ENCODE data around the gene NFATC2IP. TPM values are rescaled to one million over a fixed set of nuclear protein-coding genes. Genes with fewer than 3 reads are reported as not detected.

Gene NFATC2IP
- total RNA-seq, 1 experiment from 2014 or later: 58.2 TPM

DNA sequence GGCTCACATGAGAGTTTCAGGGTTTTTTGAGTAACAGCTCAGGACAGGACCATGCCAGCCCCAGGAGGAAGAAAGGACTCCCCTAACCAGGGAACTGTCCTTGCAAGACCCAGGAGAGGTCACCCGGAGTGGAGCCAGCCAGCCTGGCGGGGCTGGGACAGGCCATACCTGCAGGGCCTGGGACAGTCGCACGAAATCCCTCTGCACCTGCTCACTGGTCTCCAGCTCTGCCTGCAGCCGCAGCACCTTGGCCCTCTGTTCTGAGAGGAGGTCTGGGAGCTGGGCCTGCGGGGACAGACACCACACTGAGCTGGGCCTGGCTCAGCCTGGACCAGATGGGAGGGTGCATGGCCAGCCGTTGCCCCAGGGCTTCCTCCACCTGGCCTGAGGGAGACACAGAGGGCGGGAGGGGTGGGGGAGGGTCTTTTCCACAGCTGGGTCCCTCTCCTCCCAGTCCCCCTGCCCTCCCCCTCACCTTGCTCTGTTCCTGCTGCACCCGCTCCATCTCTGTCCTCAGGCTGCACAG is 45.4 kb upstream of the NFATC2IP start:
- H3K9me3 Mint-ChIP-seq (ENCODE audit: unreplicated experiment): no peaks in the 10 kb centered on the region
- H3K27me3 Mint-ChIP-seq (ENCODE audit: insufficient read depth, unreplicated experiment): no peaks in the 10 kb centered on the region
- Histone ChIP-seq H3K9me3 (no peaks in the 10 kb centered on the region), H3K4me1 (no peaks in the 10 kb centered on the region), H3K27me3 (replicated peaks; ENCODE audit: control insufficient read depth, insufficient read depth, low read length) (no peaks in the 10 kb centered on the region), H3K36me3 (ENCODE audit: control insufficient read depth, insufficient read depth, low read length) (no peaks in the 10 kb centered on the region), H3K4me3 (ENCODE audit: low read depth, low read length) (no peak overlapping the region)
- H3K36me3 Mint-ChIP-seq (ENCODE audit: insufficient read depth, unreplicated experiment): peaks cover 3% of the 10 kb centered on the region
- no peak overlapping the region for H3K27ac Mint-ChIP-seq (ENCODE audit: unreplicated experiment)
- ChIA-PET CTCF (interaction anchor here (1.8 kb wide), 1 partner anchor 19 kb away, joined by 3 read pairs; no protein-coding TSS in a partner anchor), POLR2A (no interaction called here)
- no TSS peak for BruUV-seq (replicated peaks)
- DNase-seq: no peak
- TF ChIP-seq, protein P1, sequence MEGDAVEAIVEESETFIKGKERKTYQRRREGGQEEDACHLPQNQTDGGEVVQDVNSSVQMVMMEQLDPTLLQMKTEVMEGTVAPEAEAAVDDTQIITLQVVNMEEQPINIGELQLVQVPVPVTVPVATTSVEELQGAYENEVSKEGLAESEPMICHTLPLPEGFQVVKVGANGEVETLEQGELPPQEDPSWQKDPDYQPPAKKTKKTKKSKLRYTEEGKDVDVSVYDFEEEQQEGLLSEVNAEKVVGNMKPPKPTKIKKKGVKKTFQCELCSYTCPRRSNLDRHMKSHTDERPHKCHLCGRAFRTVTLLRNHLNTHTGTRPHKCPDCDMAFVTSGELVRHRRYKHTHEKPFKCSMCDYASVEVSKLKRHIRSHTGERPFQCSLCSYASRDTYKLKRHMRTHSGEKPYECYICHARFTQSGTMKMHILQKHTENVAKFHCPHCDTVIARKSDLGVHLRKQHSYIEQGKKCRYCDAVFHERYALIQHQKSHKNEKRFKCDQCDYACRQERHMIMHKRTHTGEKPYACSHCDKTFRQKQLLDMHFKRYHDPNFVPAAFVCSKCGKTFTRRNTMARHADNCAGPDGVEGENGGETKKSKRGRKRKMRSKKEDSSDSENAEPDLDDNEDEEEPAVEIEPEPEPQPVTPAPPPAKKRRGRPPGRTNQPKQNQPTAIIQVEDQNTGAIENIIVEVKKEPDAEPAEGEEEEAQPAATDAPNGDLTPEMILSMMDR (IDR thresholded peaks at IDR 0.05; ENCODE audit: insufficient read depth in 1 of 2, low read depth in 1 of 2, low read length in 1 of 2, severe bottlenecking in 1 of 2, unreplicated experiment in 1 of 2): no peak
- H3K4me1 Mint-ChIP-seq (ENCODE audit: low read depth, unreplicated experiment): no peaks in the 10 kb centered on the region
- intact Hi-C loops (cut with micrococcal nuclease; ENCODE audit: unreplicated experiment): no loop called here
- no peak overlapping the region for H3K4me3 Mint-ChIP-seq (ENCODE audit: unreplicated experiment)

DNA sequence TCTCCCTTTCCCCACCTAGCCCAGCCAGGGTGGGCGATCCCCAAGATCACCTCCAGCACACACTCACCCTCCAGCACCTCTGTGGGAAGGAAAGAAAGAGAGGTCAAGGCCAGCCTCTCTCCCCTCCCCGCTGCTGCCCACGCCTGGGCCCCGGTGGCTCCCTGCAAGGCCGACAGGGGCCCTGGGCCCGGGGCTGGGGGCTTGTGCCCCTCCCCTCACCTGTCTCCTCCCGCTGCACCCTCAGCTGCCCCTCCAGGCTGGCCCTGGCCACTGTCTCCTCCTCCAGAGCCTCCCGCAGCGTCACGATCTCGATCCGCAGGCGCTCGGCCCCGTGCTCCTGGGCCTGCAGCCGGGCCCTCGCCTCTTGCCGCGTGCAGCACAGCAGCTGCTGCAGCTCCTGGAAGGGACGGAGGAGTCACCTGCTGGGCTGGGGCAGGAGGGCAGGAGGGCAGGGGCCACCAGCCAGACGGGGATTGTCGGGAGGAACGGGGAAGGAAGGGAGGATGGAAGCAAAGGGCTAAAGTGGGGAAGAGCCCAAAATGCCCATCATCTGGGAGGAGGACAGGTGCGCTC is 44.9 kb upstream of the NFATC2IP start:
- Mint-ChIP-seq H3K4me3 (ENCODE audit: unreplicated experiment) (no peak overlapping the region), H3K36me3 (ENCODE audit: insufficient read depth, unreplicated experiment) (peaks cover 7% of the 10 kb centered on the region), H3K4me1 (ENCODE audit: low read depth, unreplicated experiment) (no peaks in the 10 kb centered on the region), H3K27ac (ENCODE audit: unreplicated experiment) (no peak overlapping the region), H3K9me3 (ENCODE audit: unreplicated experiment) (no peaks in the 10 kb centered on the region), H3K27me3 (ENCODE audit: insufficient read depth, unreplicated experiment) (no peaks in the 10 kb centered on the region)
- no peaks in the 10 kb centered on the region for H3K27me3 ChIP-seq (replicated peaks; ENCODE audit: control insufficient read depth, insufficient read depth, low read length)
- H3K4me1 ChIP-seq: no peaks in the 10 kb centered on the region
- TF ChIP-seq, protein P1 (IDR thresholded peaks at IDR 0.05; ENCODE audit: insufficient read depth in 1 of 2, low read depth in 1 of 2, low read length in 1 of 2, severe bottlenecking in 1 of 2, unreplicated experiment in 1 of 2): no peak
- CTCF ChIA-PET: interaction anchor here (1.8 kb wide), 1 partner anchor 18 kb away, joined by 3 read pairs; no protein-coding TSS in a partner anchor
- POLR2A ChIA-PET: no interaction called here
- BruUV-seq (replicated peaks): no TSS peak
- H3K9me3 ChIP-seq: no peaks in the 10 kb centered on the region
- no peak overlapping the region for H3K4me3 ChIP-seq (ENCODE audit: low read depth, low read length)
- H3K36me3 ChIP-seq (ENCODE audit: control insufficient read depth, insufficient read depth, low read length): no peaks in the 10 kb centered on the region
- intact Hi-C loops (cut with micrococcal nuclease; ENCODE audit: unreplicated experiment): no loop called here
- no peak for DNase-seq

DNA sequence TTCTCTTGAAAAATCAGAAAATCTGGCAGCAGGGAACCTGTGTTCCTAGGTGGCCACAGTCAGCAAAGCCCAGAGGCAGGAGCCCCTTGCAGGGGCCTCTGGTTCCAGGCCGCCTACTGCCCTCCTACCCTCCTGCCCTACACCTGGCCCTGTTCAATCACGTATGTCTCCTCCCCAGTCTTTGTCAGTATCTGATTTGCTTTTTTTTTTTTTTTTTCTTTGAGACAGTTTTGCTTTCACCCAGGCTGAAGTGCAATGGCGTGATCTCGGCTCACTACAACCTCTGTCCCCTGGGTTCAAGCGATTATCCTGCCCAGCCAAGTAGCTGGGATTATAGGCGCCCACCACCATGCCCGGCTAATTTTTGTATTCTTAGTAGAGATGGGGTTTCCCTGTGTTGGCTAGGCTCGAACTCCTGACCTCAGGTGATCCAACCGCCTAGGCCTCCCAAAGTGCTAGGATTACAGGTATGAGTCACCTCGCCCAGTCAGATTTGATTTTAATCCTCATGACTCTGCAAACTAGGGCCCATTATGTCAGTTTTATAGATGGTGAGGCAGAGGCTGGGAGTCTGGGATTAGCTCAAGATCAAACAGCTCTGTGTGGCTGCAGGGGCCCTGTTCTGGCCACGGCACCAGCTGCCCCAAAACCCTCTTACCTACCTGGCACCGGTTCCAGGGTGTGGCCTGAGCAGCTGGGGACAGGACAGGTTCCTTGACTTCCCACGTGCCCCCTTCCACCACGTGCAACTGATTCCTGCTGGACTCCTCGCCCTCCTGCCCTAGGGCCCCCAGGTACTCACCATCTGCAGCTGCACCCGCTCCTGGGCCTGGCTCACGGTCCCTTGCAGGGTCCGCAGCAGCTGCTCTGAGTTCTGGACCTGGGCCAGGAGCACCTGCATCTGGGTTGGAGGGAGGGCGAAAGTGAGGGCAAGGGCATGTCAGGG is 40.4 kb upstream of the NFATC2IP start:
- ChIA-PET CTCF (no interaction called here), POLR2A (no interaction called here)
- Mint-ChIP-seq H3K4me1 (ENCODE audit: low read depth, unreplicated experiment) (peaks cover 7% of the 10 kb centered on the region), H3K9me3 (ENCODE audit: unreplicated experiment) (no peaks in the 10 kb centered on the region), H3K4me3 (ENCODE audit: unreplicated experiment) (no peak overlapping the region), H3K27ac (ENCODE audit: unreplicated experiment) (no peak overlapping the region), H3K36me3 (ENCODE audit: insufficient read depth, unreplicated experiment) (peaks cover 16% of the 10 kb centered on the region), H3K27me3 (ENCODE audit: insufficient read depth, unreplicated experiment) (no peaks in the 10 kb centered on the region)
- H3K4me1 ChIP-seq: no peaks in the 10 kb centered on the region
- no peaks in the 10 kb centered on the region for H3K9me3 ChIP-seq
- intact Hi-C loops (cut with micrococcal nuclease; ENCODE audit: unreplicated experiment): no loop called here
- no peaks in the 10 kb centered on the region; the same call in 1 of the 2 replicates for H3K36me3 ChIP-seq (ENCODE audit: control insufficient read depth, insufficient read depth, low read length)
- BruUV-seq (replicated peaks): no TSS peak
- no peaks in the 10 kb centered on the region for H3K27me3 ChIP-seq (replicated peaks; ENCODE audit: control insufficient read depth, insufficient read depth, low read length)
- no peak overlapping the region for H3K4me3 ChIP-seq (ENCODE audit: low read depth, low read length)
- no peak for DNase-seq
- TF ChIP-seq, protein P1 (IDR thresholded peaks at IDR 0.05; ENCODE audit: insufficient read depth in 1 of 2, low read depth in 1 of 2, low read length in 1 of 2, severe bottlenecking in 1 of 2, unreplicated experiment in 1 of 2): no peak
